Activated T-cell treated with anti-CD3 and anti-CD28 coated beads, Interleukin-2, amount 50 U/mL, for 48 hours (primary cell): ENCODE data around the gene PLCD1.

Source experiments
- DNase-seq, 2 experiments: peaks; one replicate each; pipeline ENCODE4 v3.0.0-alpha.2; 2020

The PLCD1 gene

GRCh38 chr3:37957539-37957936, 71.9 kb downstream of the PLCD1 start:
- DNase-seq, result no peak
